HepG2 (cell line): Measurements from ENCODE around the gene RNU1-1.
"Not testable (repeated sequence)": the region's sequence is repeated elsewhere in the genome, so short reads cannot be mapped to it uniquely, and the experiment has no call there.

Experiments
- HNRNPK ChIP-seq: fragments of 200-400 bp; formaldehyde crosslinking; IDR thresholded peaks from 2 replicates; pipeline ENCODE4 v1.6.1; 2018; ENCODE audit warnings: low read length, low read depth, moderate library complexity, mild to moderate bottlenecking; ENCODE audit not compliant: poor library complexity, severe bottlenecking
- KLF11 ChIP-seq: IDR thresholded peaks from 2 replicates; pipeline ENCODE4 v1.6.1; 2016; ENCODE audit warnings: missing compliant biosample characterization
- MAFK ChIP-seq, 2 experiments: IDR thresholded peaks in 1 of 2; conservative IDR thresholded peaks in 1 of 2; 2 replicates each; pipeline ENCODE4 v1.6.1; 2011; ENCODE audit warnings: improper control_type of control experiment in 2 of 2, low read length in 2 of 2
- MAZ ChIP-seq, 2 experiments: sonication (generic) in 1 of 2; formaldehyde crosslinking in 1 of 2; IDR thresholded peaks; 2 replicates each; pipeline versions ENCODE4 v1.5.0 to v1.6.1; 2012 to 2020; ENCODE audit warnings: low read depth in 2 of 2, mild to moderate bottlenecking in 2 of 2, borderline replicate concordance in 1 of 2, improper control_type of control experiment in 1 of 2, low read length in 1 of 2, missing genetic modification reagents in 1 of 2, moderate library complexity in 1 of 2
- MYC ChIP-seq: sonication (generic); formaldehyde crosslinking; IDR thresholded peaks from 2 replicates; pipeline ENCODE4 v1.9.0; 2021; ENCODE audit warnings: missing genetic modification reagents, borderline replicate concordance
- SMAD3 ChIP-seq: sonication (generic); formaldehyde crosslinking; IDR thresholded peaks from 2 replicates; pipeline ENCODE4 v1.4.0; 2020; ENCODE audit warnings: missing genetic modification reagents
- ZFP36 ChIP-seq: fragments of 150-350 bp; IDR thresholded peaks from 2 replicates; pipeline ENCODE4 v1.6.1; 2018; ENCODE audit warnings: borderline replicate concordance, low read length, low read depth; ENCODE audit not compliant: partially characterized antibody
- ZNF350 ChIP-seq: sonication (generic); formaldehyde crosslinking; IDR thresholded peaks from 2 replicates; pipeline ENCODE4 v1.4.0; 2020; ENCODE audit warnings: mild to moderate bottlenecking, low read depth, missing genetic modification reagents, borderline replicate concordance
- ZNF556 ChIP-seq: sonication (generic); formaldehyde crosslinking; IDR thresholded peaks from 2 replicates; pipeline ENCODE4 v1.4.0; 2020; ENCODE audit warnings: mild to moderate bottlenecking, missing genetic modification reagents, borderline replicate concordance
- TF ChIP-seq, protein P1 (sequence below): sonication (generic); formaldehyde crosslinking; IDR thresholded peaks from 2 replicates; pipeline ENCODE4 v1.5.1; 2020; ENCODE audit warnings: missing genetic modification reagents, mild to moderate bottlenecking, borderline replicate concordance
- TF ChIP-seq, protein P2 (sequence below): sonication (generic); formaldehyde crosslinking; IDR thresholded peaks from 2 replicates; pipeline ENCODE4 v1.4.0; 2020; ENCODE audit warnings: missing genetic modification reagents, borderline replicate concordance
- TF ChIP-seq, protein P3 (sequence below), 2 experiments: IDR thresholded peaks; 2 replicates each; pipeline ENCODE4 v1.6.1; 2011 to 2012; ENCODE audit warnings: low read length in 2 of 2, borderline replicate concordance in 1 of 2, low read depth in 1 of 2, mild to moderate bottlenecking in 1 of 2, moderate library complexity in 1 of 2

DNA sequence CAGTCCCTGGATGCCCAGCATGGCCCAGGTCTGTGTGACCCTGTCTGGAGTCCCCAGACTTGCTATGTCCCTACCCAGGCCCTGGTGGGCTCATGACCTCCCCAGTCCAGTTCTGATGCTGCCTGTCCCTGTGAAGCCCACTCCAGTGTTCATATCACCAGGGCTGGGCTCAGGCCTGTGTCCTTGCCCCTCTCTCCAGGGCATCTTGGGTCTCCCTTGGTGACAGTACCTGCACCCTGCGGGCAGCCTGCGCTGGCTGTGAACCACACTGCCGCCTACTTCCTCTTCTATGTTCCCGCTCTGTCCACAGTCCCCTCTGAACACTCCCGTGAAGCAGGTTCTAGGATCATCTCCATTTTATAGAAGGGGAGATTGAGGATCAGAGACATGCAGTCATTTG lies 13.1 kb downstream of the RNU1-1 start:
- TF ChIP-seq MYC; HNRNPK; ZNF350 (CRISPR knock-in tag); KLF11 (CRISPR knock-in tag); MAFK (conservative IDR thresholded peaks at IDR 0.05 in 1 of 2, IDR thresholded peaks at IDR 0.05 in 1 of 2; ENCODE audit: low read length in 2 of 2); MAZ (IDR thresholded peaks at IDR 0.05; ENCODE audit: borderline replicate concordance, low read depth, low read length); MAZ (CRISPR knock-in tag; IDR thresholded peaks at IDR 0.05; ENCODE audit: low read depth); ZNF556; ZFP36; SMAD3 (CRISPR knock-in tag): not testable (repeated sequence)
- TF ChIP-seq, protein P1, sequence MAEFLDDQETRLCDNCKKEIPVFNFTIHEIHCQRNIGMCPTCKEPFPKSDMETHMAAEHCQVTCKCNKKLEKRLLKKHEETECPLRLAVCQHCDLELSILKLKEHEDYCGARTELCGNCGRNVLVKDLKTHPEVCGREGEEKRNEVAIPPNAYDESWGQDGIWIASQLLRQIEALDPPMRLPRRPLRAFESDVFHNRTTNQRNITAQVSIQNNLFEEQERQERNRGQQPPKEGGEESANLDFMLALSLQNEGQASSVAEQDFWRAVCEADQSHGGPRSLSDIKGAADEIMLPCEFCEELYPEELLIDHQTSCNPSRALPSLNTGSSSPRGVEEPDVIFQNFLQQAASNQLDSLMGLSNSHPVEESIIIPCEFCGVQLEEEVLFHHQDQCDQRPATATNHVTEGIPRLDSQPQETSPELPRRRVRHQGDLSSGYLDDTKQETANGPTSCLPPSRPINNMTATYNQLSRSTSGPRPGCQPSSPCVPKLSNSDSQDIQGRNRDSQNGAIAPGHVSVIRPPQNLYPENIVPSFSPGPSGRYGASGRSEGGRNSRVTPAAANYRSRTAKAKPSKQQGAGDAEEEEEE (CRISPR knock-in tag) = not testable (repeated sequence)
- TF ChIP-seq, protein P2, sequence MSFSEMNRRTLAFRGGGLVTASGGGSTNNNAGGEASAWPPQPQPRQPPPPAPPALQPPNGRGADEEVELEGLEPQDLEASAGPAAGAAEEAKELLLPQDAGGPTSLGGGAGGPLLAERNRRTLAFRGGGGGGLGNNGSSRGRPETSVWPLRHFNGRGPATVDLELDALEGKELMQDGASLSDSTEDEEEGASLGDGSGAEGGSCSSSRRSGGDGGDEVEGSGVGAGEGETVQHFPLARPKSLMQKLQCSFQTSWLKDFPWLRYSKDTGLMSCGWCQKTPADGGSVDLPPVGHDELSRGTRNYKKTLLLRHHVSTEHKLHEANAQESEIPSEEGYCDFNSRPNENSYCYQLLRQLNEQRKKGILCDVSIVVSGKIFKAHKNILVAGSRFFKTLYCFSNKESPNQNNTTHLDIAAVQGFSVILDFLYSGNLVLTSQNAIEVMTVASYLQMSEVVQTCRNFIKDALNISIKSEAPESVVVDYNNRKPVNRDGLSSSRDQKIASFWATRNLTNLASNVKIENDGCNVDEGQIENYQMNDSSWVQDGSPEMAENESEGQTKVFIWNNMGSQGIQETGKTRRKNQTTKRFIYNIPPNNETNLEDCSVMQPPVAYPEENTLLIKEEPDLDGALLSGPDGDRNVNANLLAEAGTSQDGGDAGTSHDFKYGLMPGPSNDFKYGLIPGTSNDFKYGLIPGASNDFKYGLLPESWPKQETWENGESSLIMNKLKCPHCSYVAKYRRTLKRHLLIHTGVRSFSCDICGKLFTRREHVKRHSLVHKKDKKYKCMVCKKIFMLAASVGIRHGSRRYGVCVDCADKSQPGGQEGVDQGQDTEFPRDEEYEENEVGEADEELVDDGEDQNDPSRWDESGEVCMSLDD = not testable (repeated sequence)
- TF ChIP-seq, protein P3, sequence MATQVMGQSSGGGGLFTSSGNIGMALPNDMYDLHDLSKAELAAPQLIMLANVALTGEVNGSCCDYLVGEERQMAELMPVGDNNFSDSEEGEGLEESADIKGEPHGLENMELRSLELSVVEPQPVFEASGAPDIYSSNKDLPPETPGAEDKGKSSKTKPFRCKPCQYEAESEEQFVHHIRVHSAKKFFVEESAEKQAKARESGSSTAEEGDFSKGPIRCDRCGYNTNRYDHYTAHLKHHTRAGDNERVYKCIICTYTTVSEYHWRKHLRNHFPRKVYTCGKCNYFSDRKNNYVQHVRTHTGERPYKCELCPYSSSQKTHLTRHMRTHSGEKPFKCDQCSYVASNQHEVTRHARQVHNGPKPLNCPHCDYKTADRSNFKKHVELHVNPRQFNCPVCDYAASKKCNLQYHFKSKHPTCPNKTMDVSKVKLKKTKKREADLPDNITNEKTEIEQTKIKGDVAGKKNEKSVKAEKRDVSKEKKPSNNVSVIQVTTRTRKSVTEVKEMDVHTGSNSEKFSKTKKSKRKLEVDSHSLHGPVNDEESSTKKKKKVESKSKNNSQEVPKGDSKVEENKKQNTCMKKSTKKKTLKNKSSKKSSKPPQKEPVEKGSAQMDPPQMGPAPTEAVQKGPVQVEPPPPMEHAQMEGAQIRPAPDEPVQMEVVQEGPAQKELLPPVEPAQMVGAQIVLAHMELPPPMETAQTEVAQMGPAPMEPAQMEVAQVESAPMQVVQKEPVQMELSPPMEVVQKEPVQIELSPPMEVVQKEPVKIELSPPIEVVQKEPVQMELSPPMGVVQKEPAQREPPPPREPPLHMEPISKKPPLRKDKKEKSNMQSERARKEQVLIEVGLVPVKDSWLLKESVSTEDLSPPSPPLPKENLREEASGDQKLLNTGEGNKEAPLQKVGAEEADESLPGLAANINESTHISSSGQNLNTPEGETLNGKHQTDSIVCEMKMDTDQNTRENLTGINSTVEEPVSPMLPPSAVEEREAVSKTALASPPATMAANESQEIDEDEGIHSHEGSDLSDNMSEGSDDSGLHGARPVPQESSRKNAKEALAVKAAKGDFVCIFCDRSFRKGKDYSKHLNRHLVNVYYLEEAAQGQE (IDR thresholded peaks at IDR 0.05; ENCODE audit: borderline replicate concordance in 1 of 2, low read depth in 1 of 2, low read length in 2 of 2) = not testable (repeated sequence)
